Brain pericyte (primary cell): ENCODE data around the gene AKT1.
"Not testable (repeated sequence)": the region's sequence is repeated elsewhere in the genome, so short reads cannot be mapped to it uniquely, and the experiment has no call there.

Experiments
- DNase-seq: peaks from one replicate; pipeline ENCODE4 v3.0.0-alpha.2; 2012; ENCODE audit warnings: low read depth, low spot score

The AKT1 gene

GRCh38 chr14:104794993-104795780, at the start of gene AKT1:
TSS of gene AKT1 (minus strand) at chr14:104795748. CDS start at chr14:104792643, 3,105 bp downstream.
- DNase-seq: no peak

DNA sequence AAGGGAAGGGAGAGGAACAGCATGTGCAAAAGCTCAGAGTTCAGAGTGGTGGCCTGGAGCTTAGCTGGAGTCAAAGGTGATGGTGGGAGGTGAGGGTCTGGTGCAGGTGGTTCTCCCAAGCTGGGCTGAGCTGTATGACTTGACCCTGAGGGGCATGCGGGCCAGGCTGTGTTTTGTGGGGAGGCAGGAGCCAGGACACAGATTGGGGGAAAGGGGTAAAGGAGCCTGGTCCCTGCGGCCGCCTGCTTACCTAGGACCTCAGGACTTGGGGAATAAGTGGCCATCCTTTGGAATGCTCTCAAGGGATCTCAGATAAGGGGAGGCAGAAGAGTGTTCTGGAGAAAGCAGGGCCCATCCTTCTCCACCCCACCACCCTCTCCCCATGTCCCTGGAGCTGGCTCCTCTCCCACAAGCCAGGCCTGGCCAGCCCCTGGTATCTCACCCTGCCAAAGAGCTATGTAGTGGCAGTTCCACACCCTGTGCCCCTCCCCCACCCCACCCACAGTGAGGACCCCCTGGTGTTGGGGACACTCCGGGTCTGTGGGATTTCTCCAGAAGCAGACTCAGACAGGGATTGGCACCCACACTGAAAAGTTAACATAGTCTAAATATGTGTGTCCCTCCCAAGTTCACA, 49.6 kb upstream of the AKT1 start:
- DNase-seq: no peak

DNA sequence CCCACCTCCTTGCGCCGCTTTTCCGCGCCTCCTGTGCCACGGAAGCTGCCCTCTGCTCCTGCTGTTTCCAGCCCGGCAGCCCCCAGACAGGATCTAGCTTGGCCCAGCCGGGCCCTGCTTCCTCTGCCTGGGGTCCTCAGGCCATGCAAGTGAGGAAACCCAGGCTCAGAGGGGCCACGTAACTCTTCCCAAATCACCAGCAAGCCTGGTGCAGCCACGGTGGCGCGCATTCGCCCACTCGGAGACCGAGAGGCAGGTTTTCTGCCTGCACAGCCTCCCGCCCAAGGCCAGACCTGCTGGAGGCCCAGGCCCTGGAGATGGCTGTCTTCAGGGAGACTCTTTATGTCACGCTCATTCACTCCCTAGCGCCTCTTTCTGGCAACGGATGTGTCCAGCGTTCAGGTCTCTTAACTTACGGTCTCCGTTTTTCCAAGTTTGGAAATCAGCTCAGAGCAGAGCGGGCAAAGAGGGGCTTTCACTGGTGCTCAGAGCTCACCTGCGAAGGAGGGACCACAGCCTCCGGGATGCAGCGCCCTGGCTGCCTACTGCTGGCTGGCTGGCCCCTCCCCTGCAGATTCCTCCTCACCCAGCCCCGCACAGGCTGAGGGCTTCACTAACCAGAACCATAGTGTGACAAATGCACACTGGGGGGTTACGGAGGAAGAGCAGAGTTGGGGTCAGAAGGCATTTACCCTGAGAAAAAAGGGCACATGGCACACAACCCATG, 48.9 kb upstream of the AKT1 start:
- DNase-seq: no peak

GRCh38 chr14:104843442-104844305, 48.1 kb upstream of the AKT1 start:
- DNase-seq: no peak

GRCh38 chr14:104843006-104843405, 47.5 kb upstream of the AKT1 start:
- DNase-seq: no peak

- DNase-seq: no peak
These were observed 46.2 kb upstream of the AKT1 start for GRCh38 chr14:104841730-104842129.

- not testable (repeated sequence) for DNase-seq
These were observed 40.8 kb upstream of the AKT1 start for GRCh38 chr14:104836171-104836935.

- no peak for DNase-seq
These were observed 35.2 kb upstream of the AKT1 start for GRCh38 chr14:104830781-104831180.

- no peak for DNase-seq
These were observed 31.9 kb upstream of the AKT1 start for GRCh38 chr14:104827177-104828055.

GRCh38 chr14:104826861-104827176, 31.3 kb upstream of the AKT1 start:
- DNase-seq: no peak

DNA sequence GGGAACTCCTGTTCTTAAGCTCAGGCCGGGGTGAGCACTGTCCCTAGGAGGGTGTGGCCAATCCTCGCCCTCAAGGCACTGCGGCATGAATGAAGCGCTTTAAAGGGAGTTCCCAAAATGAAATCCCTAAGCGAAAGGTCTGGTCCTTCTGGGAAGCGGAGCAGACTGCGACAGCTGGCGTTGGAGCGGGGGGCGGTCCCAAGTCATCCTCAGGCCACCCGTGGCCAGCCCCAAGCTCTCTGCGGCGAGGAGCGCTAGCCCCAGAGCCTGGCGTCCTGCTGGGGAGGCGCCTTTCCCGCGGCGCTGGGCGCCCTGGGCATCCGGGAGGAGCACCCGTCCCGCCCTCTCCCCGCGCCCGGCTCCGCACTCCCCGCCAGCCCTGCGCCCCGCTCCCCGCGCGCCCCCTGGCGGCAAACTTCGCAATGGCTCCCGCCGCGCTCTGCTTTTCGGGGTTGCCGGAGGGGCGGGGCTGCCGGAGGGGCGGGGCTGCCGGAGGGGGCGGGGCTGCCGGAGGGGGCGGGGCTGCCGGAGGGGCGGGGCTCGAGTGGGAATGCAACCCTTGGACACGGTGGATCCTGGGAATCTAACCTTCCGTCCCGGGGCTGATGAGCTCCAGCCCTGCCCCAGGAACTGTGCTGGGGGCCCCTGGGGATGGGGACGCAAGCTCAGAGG, 30.8 kb upstream of the AKT1 start:
- DNase-seq: no peak

DNA sequence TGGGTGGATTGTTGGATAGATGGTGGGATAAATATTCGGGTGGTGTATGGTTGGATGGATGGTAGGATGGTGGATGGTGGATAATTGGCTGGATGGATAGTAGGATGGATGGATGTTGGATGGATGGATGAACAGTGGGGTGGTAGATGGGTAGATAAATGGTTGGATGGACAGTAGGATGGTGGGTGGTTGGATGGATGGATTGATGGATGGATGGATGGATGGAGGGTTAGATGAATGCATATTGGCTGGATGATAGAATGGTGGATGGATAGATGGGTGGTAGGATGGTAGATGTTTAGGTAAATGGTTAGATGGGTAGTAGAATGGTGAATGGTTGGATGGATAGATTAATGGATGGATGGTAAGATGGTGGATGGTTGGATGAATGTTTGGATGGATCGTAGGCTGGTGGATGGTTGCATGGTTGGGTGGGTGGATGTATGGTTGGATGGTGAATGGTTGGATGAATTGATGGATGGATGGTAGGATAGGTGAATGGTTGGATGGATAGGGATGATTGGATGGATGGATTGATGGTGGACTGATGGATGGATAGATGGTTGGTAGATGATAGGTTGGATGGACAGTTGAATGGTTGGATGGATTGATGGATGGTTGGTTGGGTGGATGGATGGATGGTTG, 28.9 kb upstream of the AKT1 start:
- DNase-seq: no peak

GRCh38 chr14:104822821-104823615, 27.5 kb upstream of the AKT1 start:
- DNase-seq: no peak

- no peak for DNase-seq
These were observed 26.5 kb upstream of the AKT1 start for GRCh38 chr14:104821971-104822608.

- DNase-seq: no peak
These were observed 25.8 kb upstream of the AKT1 start for GRCh38 chr14:104821229-104821945.

DNA sequence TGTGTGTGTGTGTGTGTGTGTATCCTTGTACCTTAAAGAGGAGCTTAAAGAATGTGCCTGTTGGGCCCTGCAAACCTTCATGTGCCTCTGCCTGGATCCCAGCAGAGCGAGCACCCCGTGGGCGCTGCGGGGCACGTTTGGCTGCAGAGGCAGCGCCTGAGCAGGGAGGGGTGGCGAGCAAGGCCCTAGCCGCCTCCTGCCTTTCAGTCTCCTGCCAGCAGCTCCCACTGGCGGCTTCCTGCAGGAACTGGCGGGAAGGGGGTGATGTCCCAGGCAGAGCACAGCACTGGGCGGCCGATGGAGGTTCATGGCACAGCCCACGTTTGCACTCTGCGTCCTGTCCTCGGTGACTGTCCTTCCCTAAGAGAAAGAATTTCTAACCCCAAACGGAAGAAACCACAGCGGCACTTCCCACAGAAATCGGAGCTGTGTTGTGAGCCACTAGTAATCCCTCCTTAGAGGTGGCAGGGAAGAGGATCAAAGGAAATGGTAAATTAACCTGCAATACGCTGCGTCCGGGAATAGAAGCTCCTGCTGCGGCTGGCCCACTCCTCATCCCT, 25.2 kb upstream of the AKT1 start:
- no peak for DNase-seq

DNA sequence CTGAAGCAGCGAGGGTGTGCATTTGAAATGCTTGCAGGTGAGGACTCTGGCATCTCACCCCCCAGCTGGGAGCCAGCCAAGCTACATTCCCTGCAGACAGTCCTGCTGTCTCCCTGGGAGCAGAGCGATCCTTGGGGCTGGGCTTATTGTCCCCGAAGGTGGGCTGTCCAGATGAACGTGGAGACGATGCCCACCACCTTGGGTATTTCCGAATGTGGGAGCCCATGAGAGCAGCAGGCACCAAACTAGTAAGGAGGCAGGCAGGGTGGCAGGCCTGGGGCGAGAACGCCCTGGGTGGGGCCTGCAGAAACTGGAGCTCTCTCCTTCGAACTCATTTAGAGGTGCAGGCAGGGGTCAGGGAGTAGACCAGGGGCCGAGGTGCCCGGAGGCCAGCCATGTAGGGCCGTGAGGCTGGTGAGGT, 23.8 kb upstream of the AKT1 start:
- no peak for DNase-seq
